Measurements from ENCODE around the gene NLGN1.
"Not testable (repeated sequence)": the region's sequence is repeated elsewhere in the genome, so short reads cannot be mapped to it uniquely, and the experiment has no call there.

Gene NLGN1

GRCh38 chr3:173429527-173429926 lies 32.0 kb downstream of the NLGN1 start:
- DNase-seq (ENCODE audit: low read depth) = no peak

- DNase-seq (ENCODE audit: low read depth) = no peak
Observed at GRCh38 chr3:173430576-173430975, 33.0 kb downstream of the NLGN1 start.

- DNase-seq (ENCODE audit: low read depth) = no peak
Observed at GRCh38 chr3:173439004-173439403, 41.5 kb downstream of the NLGN1 start.

GRCh38 chr3:173440514-173440913 lies 43.0 kb downstream of the NLGN1 start:
- DNase-seq (ENCODE audit: low read depth) = no peak

GRCh38 chr3:173451561-173451960 lies 54.0 kb downstream of the NLGN1 start:
- DNase-seq (ENCODE audit: low read depth) = not testable (repeated sequence)

GRCh38 chr3:173463250-173463649 lies 65.7 kb downstream of the NLGN1 start:
- DNase-seq (ENCODE audit: low read depth) = no peak

GRCh38 chr3:173465112-173465511 lies 67.6 kb downstream of the NLGN1 start:
- DNase-seq (ENCODE audit: low read depth) = no peak

- no peak for DNase-seq (ENCODE audit: low read depth)
Observed at GRCh38 chr3:173465898-173466678, 68.5 kb downstream of the NLGN1 start.

GRCh38 chr3:173467501-173467900 lies 70.0 kb downstream of the NLGN1 start:
- DNase-seq (ENCODE audit: low read depth) = no peak

- DNase-seq (ENCODE audit: low read depth) = no peak
Observed at GRCh38 chr3:173473237-173473636, 75.7 kb downstream of the NLGN1 start.

- DNase-seq (ENCODE audit: low read depth) = no peak
Observed at GRCh38 chr3:173479301-173479700, 81.8 kb downstream of the NLGN1 start.

- no peak for DNase-seq (ENCODE audit: low read depth)
Observed at GRCh38 chr3:173501931-173502489, 104.5 kb downstream of the NLGN1 start.

GRCh38 chr3:173502983-173503568 lies 105.5 kb downstream of the NLGN1 start:
- no peak for DNase-seq (ENCODE audit: low read depth)

- no peak for DNase-seq (ENCODE audit: low read depth)
Observed at GRCh38 chr3:173510565-173510964, 113.0 kb downstream of the NLGN1 start.

GRCh38 chr3:173513123-173513522 lies 115.6 kb downstream of the NLGN1 start:
- no peak for DNase-seq (ENCODE audit: low read depth)

- no peak for DNase-seq (ENCODE audit: low read depth)
Observed at GRCh38 chr3:173529062-173529711, 131.6 kb downstream of the NLGN1 start.

- DNase-seq (ENCODE audit: low read depth) = no peak
Observed at GRCh38 chr3:173531602-173532001, 134.1 kb downstream of the NLGN1 start.

- no peak for DNase-seq (ENCODE audit: low read depth)
Observed at GRCh38 chr3:173538410-173538809, 140.9 kb downstream of the NLGN1 start.

GRCh38 chr3:173545590-173545989 lies 148.0 kb downstream of the NLGN1 start:
- DNase-seq (ENCODE audit: low read depth) = not testable (repeated sequence)

GRCh38 chr3:173547070-173547469 lies 149.5 kb downstream of the NLGN1 start:
- DNase-seq (ENCODE audit: low read depth) = no peak

- DNase-seq (ENCODE audit: low read depth) = no peak
Observed at GRCh38 chr3:173548261-173548660, 150.7 kb downstream of the NLGN1 start.

GRCh38 chr3:173552526-173552925 lies 155.0 kb downstream of the NLGN1 start:
- no peak for DNase-seq (ENCODE audit: low read depth)

Data from activated T-helper 1 cell treated with Interleukin-2 at 50 U/mL for 16 hours (primary cell).